MCF 10A (cell line): Measurements from ENCODE around the gene RAB43. TPM values are rescaled to one million over a fixed set of nuclear protein-coding genes. Genes with fewer than 3 reads are reported as not detected.

Source experiments
- BruUV-seq: library from RNA; stranded (reverse); fragments of 400-500 nt; replicated peaks from 2 replicates; lab custom pipeline; 2021; lab: Mats Ljungman, UMichigan
- CTCF ChIA-PET: fragments of 300-600 bp; sonication (Branson Sonifier 250); formaldehyde crosslinking; extraction: SDS; loops from one replicate; lab custom pipeline; 2021; ENCODE audit warnings: antibody characterized with exemption, inconsistent platforms; lab: Yijun Ruan, JAX
- POLR2A ChIA-PET: fragments of 300-600, 350-650 bp; sonication (Branson Sonifier 250); formaldehyde crosslinking; extraction: SDS; loops from one replicate; lab custom pipeline; 2020; ENCODE audit warnings: antibody characterized with exemption, inconsistent platforms; lab: Yijun Ruan, JAX
- DNase-seq: peaks from one replicate; pipeline ENCODE4 v3.0.0-alpha.2; 2018; ENCODE audit not compliant: unreplicated experiment
- H3K27ac Mint-ChIP-seq: one replicate; pipeline ENCODE4 v1.8.0; 2022; ENCODE audit warnings: mild to moderate bottlenecking, low read depth, mixed read lengths; ENCODE audit not compliant: unreplicated experiment
- H3K27me3 Mint-ChIP-seq: one replicate; pipeline ENCODE4 v1.8.0; 2022; ENCODE audit warnings: mixed read lengths; ENCODE audit not compliant: insufficient read depth, unreplicated experiment
- H3K36me3 Mint-ChIP-seq: one replicate; pipeline ENCODE4 v1.8.0; 2022; ENCODE audit warnings: mild to moderate bottlenecking, moderate library complexity, mixed read lengths; ENCODE audit not compliant: insufficient read depth, unreplicated experiment
- H3K4me1 Mint-ChIP-seq: one replicate; pipeline ENCODE4 v1.8.0; 2022; ENCODE audit warnings: mixed read lengths; ENCODE audit not compliant: insufficient read depth, unreplicated experiment
- H3K4me3 Mint-ChIP-seq: one replicate; pipeline ENCODE4 v1.8.0; 2022; ENCODE audit warnings: mild to moderate bottlenecking, moderate library complexity, mixed read lengths; ENCODE audit not compliant: unreplicated experiment
- H3K9me3 Mint-ChIP-seq: one replicate; pipeline ENCODE4 v1.8.0; 2022; ENCODE audit warnings: mixed read lengths; ENCODE audit not compliant: unreplicated experiment
- intact Hi-C: fragments of 100-400 bp; cut with micrococcal nuclease; formaldehyde crosslinking; loops from 2 replicates; pipeline ENCODE4 v1.14.1; 2022
- total RNA-seq: library from RNA; stranded (reverse); gene quantifications from 2 replicates; pipeline ENCODE4 v1.2.3, GENCODE V29; 2022
- TF ChIP-seq, protein P1 (sequence below): fragments of 200-600 bp; IDR thresholded peaks from one replicate; pipeline ENCODE4 v1.8.0; 2022; ENCODE audit warnings: antibody characterized with exemption, mild to moderate bottlenecking; ENCODE audit not compliant: unreplicated experiment

Gene RAB43
- total RNA-seq, 1 experiment from 2014 or later, result 18.9 TPM

DNA sequence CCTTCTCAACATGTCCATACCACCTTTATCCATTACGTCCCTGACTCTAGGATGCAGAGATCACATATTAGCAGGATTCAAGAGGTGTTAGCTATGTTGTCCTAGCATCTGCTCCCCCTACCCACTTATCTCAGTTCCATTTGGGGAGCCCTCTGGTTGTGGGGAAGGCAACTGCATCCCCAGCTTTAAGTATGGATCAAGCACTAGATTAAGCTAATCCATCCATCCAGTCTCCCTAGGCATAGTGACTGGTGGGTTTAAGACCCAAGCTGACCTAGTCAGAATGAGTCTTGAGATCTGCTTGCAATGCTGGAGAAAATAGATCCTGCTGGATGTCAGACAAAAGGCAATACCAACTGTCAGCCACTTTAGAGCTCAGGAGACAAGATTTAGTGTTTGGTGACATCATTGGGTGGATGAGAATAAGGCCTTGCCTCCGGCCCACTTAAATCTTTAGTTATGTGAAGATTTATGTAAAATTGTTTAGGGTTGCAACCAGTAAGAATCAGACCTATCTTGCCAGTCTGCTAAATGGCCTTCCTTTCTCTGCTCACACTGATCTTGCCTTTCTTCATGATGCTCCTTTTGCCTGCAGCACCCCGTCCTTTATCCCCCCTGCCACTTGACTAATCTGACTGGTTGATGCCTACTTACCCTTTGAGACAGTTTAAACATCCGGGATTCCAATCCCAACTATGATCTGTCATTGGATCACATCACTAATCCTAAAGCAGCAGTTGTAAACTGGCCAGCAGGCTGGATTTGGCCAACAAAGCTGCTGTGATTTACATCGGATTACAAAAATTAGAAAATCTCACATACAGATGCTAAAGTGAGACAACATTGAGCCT, 41.4 kb upstream of the RAB43 start:
- POLR2A ChIA-PET, result interaction anchor here (0.6 to 3.3 kb wide), 16 partner anchors 8 to 192 kb away, joined by 3 to 82 read pairs (median 12); partner anchors contain the start of genes CNBP, HMCES and RAB43
- CTCF ChIA-PET, result interaction anchor here (0.6 to 2.3 kb wide), 20 partner anchors 9 to 273 kb away, joined by 3 to 24 read pairs (median 4); partner anchors contain the start of gene COPG1
- Mint-ChIP-seq H3K36me3 (peaks cover 85% of the 10 kb centered on the region), H3K4me3 (peak overlapping the region; percentile 98), H3K4me1 (peaks cover 31% of the 10 kb centered on the region), H3K27me3 (no peaks in the 10 kb centered on the region), H3K9me3 (no peaks in the 10 kb centered on the region), H3K27ac (peak overlapping the region; percentile 100)
- TF ChIP-seq, protein P1, sequence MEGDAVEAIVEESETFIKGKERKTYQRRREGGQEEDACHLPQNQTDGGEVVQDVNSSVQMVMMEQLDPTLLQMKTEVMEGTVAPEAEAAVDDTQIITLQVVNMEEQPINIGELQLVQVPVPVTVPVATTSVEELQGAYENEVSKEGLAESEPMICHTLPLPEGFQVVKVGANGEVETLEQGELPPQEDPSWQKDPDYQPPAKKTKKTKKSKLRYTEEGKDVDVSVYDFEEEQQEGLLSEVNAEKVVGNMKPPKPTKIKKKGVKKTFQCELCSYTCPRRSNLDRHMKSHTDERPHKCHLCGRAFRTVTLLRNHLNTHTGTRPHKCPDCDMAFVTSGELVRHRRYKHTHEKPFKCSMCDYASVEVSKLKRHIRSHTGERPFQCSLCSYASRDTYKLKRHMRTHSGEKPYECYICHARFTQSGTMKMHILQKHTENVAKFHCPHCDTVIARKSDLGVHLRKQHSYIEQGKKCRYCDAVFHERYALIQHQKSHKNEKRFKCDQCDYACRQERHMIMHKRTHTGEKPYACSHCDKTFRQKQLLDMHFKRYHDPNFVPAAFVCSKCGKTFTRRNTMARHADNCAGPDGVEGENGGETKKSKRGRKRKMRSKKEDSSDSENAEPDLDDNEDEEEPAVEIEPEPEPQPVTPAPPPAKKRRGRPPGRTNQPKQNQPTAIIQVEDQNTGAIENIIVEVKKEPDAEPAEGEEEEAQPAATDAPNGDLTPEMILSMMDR, result peak; percentile 24
- BruUV-seq, result no TSS peak
- DNase-seq, result peak; percentile 40
- intact Hi-C loops, result loop anchor here (2.0 kb wide), 1 partner anchor 192 kb away; no protein-coding TSS in a partner anchor

DNA sequence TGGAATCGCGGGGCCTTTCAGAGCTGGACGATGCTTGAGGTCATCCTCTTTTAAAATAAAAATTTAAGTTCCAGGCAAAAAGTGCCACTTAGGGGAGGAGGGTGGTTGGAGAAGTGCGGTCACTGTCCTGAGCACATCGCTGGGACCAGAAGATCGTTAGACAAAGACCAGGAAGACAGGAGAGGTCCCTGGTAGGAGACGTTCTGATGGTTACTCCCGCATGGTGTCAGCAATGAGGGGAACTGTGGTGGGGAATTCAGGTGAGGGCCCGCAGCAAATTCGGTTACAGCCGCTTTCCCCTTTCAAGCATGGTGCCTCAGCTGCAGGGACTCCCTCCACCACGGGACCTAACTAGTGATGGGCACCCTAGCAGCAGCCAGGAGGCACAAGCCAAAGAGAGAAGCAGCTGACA, 40.3 kb upstream of the RAB43 start:
- Mint-ChIP-seq H3K4me1 (peaks cover 31% of the 10 kb centered on the region), H3K4me3 (peak overlapping the region; percentile 98), H3K27me3 (no peaks in the 10 kb centered on the region), H3K27ac (peak overlapping the region; percentile 100), H3K36me3 (peaks cover 85% of the 10 kb centered on the region), H3K9me3 (no peaks in the 10 kb centered on the region)
- TF ChIP-seq, protein P1, result no peak
- intact Hi-C loops, result loop anchor here (1.0 to 2.0 kb wide), 3 partner anchors 83 to 191 kb away; no protein-coding TSS in a partner anchor
- peak; percentile 51 for DNase-seq
- ChIA-PET POLR2A (interaction anchor here (0.7 to 3.3 kb wide), 15 partner anchors 9 to 311 kb away, joined by 3 to 82 read pairs (median 17); partner anchors contain the start of genes CNBP, HMCES and RAB43), CTCF (interaction anchor here (0.6 to 2.3 kb wide), 20 partner anchors 8 to 191 kb away, joined by 3 to 24 read pairs (median 4); partner anchors contain the start of gene COPG1)
- BruUV-seq, result no TSS peak

DNA sequence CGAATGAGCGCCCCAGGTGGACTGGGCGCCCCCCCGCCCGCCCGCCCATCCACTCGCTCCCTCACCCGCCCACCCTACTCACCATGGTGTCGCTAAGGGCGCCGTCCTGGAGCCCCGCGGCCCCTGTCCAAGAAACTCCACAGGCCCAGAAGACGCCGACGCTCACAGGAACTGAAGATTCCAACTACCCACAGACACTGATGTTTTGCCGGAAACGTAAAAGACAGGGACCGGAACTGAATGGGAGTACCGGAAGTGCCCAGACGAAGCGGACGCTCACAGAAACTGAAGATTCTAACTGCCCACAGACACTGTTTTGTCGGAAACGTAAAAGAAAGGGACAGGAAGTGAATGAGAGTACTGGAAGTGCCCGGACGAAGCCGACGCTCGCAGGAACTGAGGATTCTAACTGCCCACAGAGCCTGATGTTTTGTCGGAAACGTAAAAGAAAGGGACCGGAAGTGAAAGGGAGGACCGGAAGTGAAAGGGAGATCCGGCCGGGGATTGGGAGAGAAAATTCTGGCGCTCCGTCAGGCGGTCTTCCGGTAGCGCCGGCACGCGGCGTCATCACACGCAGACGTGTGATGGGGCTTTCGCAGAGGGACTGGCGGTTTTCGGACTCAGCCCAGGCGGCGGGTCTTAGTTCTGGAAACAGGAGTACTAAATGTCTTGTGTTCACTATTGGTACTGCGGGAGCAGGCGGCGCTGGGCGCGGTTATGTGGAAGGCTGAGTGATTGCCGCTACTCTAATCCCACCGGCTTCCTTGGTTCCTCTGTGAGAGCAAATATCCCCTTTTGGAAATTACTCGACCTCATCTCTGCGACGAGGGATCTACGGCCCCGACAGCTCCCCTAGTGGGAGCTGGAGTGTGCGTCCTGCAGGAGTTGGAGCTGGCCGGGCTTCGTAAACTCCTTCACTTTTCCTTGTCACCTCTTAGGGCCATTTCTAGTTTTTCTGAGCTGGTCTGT, 39.6 kb upstream of the RAB43 start, which contains the start of gene ISY1:
Gene ISY1 (minus strand): TSS at position 173 of the 969 bp plus-strand sequence. CDS start 88 bp downstream, at position 85.
- CTCF ChIA-PET, result interaction anchor here (0.5 to 2.3 kb wide), 18 partner anchors 9 to 191 kb away, joined by 3 to 24 read pairs (median 4); partner anchors contain the start of gene COPG1
- H3K9me3 Mint-ChIP-seq, result no peaks in the 10 kb centered on the region
- peaks cover 85% of the 10 kb centered on the region for H3K36me3 Mint-ChIP-seq
- peaks cover 31% of the 10 kb centered on the region for H3K4me1 Mint-ChIP-seq
- intact Hi-C loops, result loop anchor here (1.0 kb wide), 2 partner anchors 84 to 108 kb away; no protein-coding TSS in a partner anchor
- peak within 1 kb of the TSS; percentile 98 for H3K4me3 Mint-ChIP-seq
- TSS peak; percentile 96 for BruUV-seq
- H3K27ac Mint-ChIP-seq, result peak within 1 kb of the TSS; percentile 100
- H3K27me3 Mint-ChIP-seq, result no peaks in the 10 kb centered on the region
- POLR2A ChIA-PET, result interaction anchor here (0.7 to 3.3 kb wide), 17 partner anchors 10 to 311 kb away, joined by 3 to 82 read pairs (median 8); partner anchors contain the start of genes CNBP, HMCES and RAB43
- TF ChIP-seq, protein P1, result peak; percentile 60
- peak; percentile 96 for DNase-seq
